PC-9 (cell line): ENCODE results near the gene MYH15. TPM values are rescaled to one million over a fixed set of nuclear protein-coding genes. Genes with fewer than 3 reads are reported as not detected.

Experiments
- BruUV-seq: library from RNA; stranded (reverse); fragments of 400-500 nt; replicated peaks from 2 replicates; lab custom pipeline; 2021; lab: Mats Ljungman, UMichigan
- CTCF ChIA-PET: fragments of 300-600 bp; sonication (Branson Sonifier 250); formaldehyde crosslinking; loops from one replicate; lab custom pipeline; 2022; ENCODE audit warnings: antibody characterized with exemption; lab: Charles Lee
- POLR2A ChIA-PET: fragments of 300-600 bp; sonication (Branson Sonifier 250); formaldehyde crosslinking; loops from one replicate; lab custom pipeline; 2022; ENCODE audit warnings: antibody characterized with exemption; ENCODE audit not compliant: unreplicated experiment; lab: Charles Lee
- DNase-seq, 2 experiments: peaks; one replicate each; pipeline versions ENCODE4 v3.0.0 to v3.0.0-alpha.2; 2015 to 2022; ENCODE audit warnings: mixed read lengths in 1 of 2
- H2AFZ ChIP-seq: fragments of 200-600 bp; sonication (generic); 2 replicates; pipeline ENCODE4 v1.8.1; 2017; ENCODE audit warnings: antibody characterized with exemption
- H3F3A ChIP-seq: fragments of 200-600 bp; sonication (generic); 2 replicates; pipeline ENCODE4 v1.8.1; 2017; ENCODE audit warnings: antibody characterized with exemption, mild to moderate bottlenecking, low read depth; ENCODE audit not compliant: insufficient read depth
- H3K27ac ChIP-seq: fragments of 200-600 bp; sonication (generic); 2 replicates; pipeline ENCODE4 v1.6.1; 2016; ENCODE audit warnings: mixed run types
- H3K27me3 ChIP-seq: fragments of 200-600 bp; sonication (generic); 2 replicates; pipeline ENCODE4 v1.6.1; 2016; ENCODE audit warnings: low read depth, mixed run types; ENCODE audit not compliant: insufficient read depth
- H3K36me3 ChIP-seq: fragments of 200-600 bp; sonication (generic); 2 replicates; pipeline ENCODE4 v1.6.1; 2016; ENCODE audit warnings: low read depth, mixed run types
- H3K4me1 ChIP-seq: fragments of 200-600 bp; sonication (generic); replicated peaks from 2 replicates; pipeline ENCODE4 v1.6.1; 2016; ENCODE audit warnings: mixed run types; ENCODE audit not compliant: insufficient read depth
- H3K4me2 ChIP-seq: fragments of 200-600 bp; sonication (generic); 2 replicates; pipeline ENCODE4 v1.6.1; 2017; ENCODE audit warnings: mixed run types
- H3K4me3 ChIP-seq: fragments of 200-600 bp; sonication (generic); 2 replicates; pipeline ENCODE4 v1.6.1; 2016; ENCODE audit warnings: mixed run types
- H3K79me2 ChIP-seq: fragments of 200-600 bp; sonication (generic); 2 replicates; pipeline ENCODE4 v1.6.1; 2017; ENCODE audit warnings: low read depth, mixed run types
- H3K9me2 ChIP-seq: fragments of 200-600 bp; sonication (generic); 2 replicates; pipeline ENCODE4 v1.8.1; 2017; ENCODE audit warnings: mild to moderate bottlenecking; ENCODE audit not compliant: insufficient read depth
- H3K9me3 ChIP-seq: fragments of 200-600 bp; sonication (generic); 2 replicates; pipeline ENCODE4 v1.8.1; 2016; ENCODE audit warnings: low read depth; ENCODE audit not compliant: insufficient read depth
- H4K20me1 ChIP-seq: fragments of 200-600 bp; sonication (generic); 2 replicates; pipeline ENCODE4 v1.8.1; 2017; ENCODE audit not compliant: insufficient read depth
- EZH2 ChIP-seq: fragments of 200-600 bp; sonication (generic); IDR thresholded peaks from 2 replicates; pipeline ENCODE4 v1.8.0; 2017; ENCODE audit warnings: antibody characterized with exemption, low read depth
- intact Hi-C: fragments of 100-400 bp; cut with micrococcal nuclease; formaldehyde crosslinking; loops from one replicate; pipeline ENCODE4 v1.10.0; 2022; ENCODE audit not compliant: unreplicated experiment
- total RNA-seq: library from RNA; stranded (reverse); gene quantifications from 2 replicates; pipeline ENCODE4 v1.2.3, GENCODE V29; 2021
- TF ChIP-seq, protein P1 (sequence below): fragments of 200-600 bp; sonication (generic); conservative IDR thresholded peaks from 2 replicates; pipeline ENCODE4 v1.6.1; 2017; ENCODE audit warnings: mixed run types, antibody characterized with exemption, mild to moderate bottlenecking, moderate library complexity

MYH15 gene
- total RNA-seq, 1 experiment from 2014 or later, result 2.3 TPM

DNA sequence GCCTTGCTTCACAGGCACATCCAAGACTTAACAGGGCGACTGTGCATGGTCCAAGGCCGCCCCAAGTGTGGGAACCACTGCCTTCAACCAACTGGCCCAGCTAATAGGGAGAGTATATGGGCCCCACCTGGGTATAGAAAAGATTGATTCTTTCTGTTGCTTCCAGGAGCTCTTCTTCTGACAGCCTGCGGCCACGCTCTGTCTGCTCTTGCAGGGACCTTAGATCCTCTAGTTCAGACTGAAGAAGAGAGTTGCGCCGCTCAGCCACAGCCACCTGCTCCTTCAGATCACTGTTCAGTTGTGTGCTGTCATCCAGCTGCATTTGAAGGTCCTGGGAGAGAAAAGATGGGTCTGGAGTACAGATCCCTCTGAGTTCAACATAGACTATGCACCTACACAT is 111.9 kb downstream of the MYH15 start:
- intact Hi-C loops, result no loop called here
- H3F3A ChIP-seq, result no peaks in the 10 kb centered on the region
- H2AFZ ChIP-seq, result no peak overlapping the region
- no peak for DNase-seq
- TF ChIP-seq, protein P1, sequence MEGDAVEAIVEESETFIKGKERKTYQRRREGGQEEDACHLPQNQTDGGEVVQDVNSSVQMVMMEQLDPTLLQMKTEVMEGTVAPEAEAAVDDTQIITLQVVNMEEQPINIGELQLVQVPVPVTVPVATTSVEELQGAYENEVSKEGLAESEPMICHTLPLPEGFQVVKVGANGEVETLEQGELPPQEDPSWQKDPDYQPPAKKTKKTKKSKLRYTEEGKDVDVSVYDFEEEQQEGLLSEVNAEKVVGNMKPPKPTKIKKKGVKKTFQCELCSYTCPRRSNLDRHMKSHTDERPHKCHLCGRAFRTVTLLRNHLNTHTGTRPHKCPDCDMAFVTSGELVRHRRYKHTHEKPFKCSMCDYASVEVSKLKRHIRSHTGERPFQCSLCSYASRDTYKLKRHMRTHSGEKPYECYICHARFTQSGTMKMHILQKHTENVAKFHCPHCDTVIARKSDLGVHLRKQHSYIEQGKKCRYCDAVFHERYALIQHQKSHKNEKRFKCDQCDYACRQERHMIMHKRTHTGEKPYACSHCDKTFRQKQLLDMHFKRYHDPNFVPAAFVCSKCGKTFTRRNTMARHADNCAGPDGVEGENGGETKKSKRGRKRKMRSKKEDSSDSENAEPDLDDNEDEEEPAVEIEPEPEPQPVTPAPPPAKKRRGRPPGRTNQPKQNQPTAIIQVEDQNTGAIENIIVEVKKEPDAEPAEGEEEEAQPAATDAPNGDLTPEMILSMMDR, result no peak
- H4K20me1 ChIP-seq, result no peaks in the 10 kb centered on the region
- CTCF ChIA-PET, result interaction anchor here (0.6 kb wide), 1 partner anchor 553 kb away, joined by 3 read pairs; no protein-coding TSS in a partner anchor
- H3K79me2 ChIP-seq, result no peaks in the 10 kb centered on the region
- POLR2A ChIA-PET, result no interaction called here
- no peak overlapping the region for H3K4me2 ChIP-seq
- H3K9me2 ChIP-seq, result no peaks in the 10 kb centered on the region
- no peaks in the 10 kb centered on the region for H3K4me1 ChIP-seq
- no peaks in the 10 kb centered on the region for H3K27me3 ChIP-seq
- H3K4me3 ChIP-seq, result no peak overlapping the region
- no TSS peak for BruUV-seq
- H3K36me3 ChIP-seq, result no peaks in the 10 kb centered on the region
- no peak overlapping the region for H3K27ac ChIP-seq
- no peaks in the 10 kb centered on the region for H3K9me3 ChIP-seq

DNA sequence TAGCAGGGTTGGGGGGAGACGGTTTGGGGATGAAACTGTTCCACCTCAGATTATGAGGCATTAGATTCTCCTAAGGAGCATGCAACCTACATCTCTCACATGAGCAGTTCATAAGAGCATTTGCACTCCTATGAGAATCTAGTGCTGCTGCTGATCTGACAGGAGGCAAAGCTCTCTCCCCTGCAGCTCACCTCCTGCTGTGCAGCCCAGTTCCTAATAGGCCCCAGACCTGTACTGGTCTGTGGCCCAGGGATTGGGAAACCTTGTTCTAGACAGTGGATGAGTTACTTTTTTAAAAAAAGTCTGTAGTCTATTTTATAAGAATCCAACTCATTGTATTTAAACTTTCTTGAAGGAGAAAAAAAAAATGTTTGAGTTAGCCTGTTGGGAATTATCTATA is 114.1 kb downstream of the MYH15 start:
- H3K36me3 ChIP-seq, result no peaks in the 10 kb centered on the region
- no peaks in the 10 kb centered on the region for H3K79me2 ChIP-seq
- no peak overlapping the region for H2AFZ ChIP-seq
- intact Hi-C loops, result no loop called here
- no peak overlapping the region for H3K27ac ChIP-seq
- H4K20me1 ChIP-seq, result no peaks in the 10 kb centered on the region
- H3K4me1 ChIP-seq, result no peaks in the 10 kb centered on the region
- H3K9me3 ChIP-seq, result no peaks in the 10 kb centered on the region
- TF ChIP-seq, protein P1, result no peak
- TF ChIP-seq EZH2, result no peak
- no peaks in the 10 kb centered on the region for H3K27me3 ChIP-seq
- no peak overlapping the region for H3K4me2 ChIP-seq
- H3K9me2 ChIP-seq, result no peaks in the 10 kb centered on the region
- no peak for DNase-seq
- ChIA-PET POLR2A (no interaction called here), CTCF (no interaction called here)
- H3K4me3 ChIP-seq, result no peak overlapping the region
- no peaks in the 10 kb centered on the region for H3F3A ChIP-seq
- no TSS peak for BruUV-seq

DNA sequence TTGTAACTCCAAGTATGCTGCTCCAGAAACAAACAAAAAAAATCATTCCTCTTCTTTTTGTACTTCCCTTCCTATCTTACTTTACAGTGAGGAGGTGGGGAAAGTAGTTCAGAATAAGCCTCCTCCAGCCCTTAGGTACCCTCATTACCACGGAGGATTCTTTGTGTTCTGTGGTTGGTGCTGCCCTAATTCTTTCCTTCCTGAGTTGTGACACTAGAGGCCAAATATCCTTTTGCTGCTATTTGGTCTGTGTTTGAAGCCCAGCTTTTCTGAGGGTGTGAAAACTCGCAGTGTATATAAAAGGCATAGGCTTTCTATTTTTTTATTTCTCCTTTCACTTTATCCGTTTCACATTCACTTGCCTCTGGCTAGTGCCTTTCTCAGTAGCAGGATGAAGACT is 115.8 kb downstream of the MYH15 start:
- no peaks in the 10 kb centered on the region for H4K20me1 ChIP-seq
- no peak for DNase-seq
- CTCF ChIA-PET, result no interaction called here
- no peaks in the 10 kb centered on the region for H3K9me3 ChIP-seq
- H3K4me3 ChIP-seq, result no peak overlapping the region
- POLR2A ChIA-PET, result no interaction called here
- H3K27ac ChIP-seq, result no peak overlapping the region
- intact Hi-C loops, result no loop called here
- H3F3A ChIP-seq, result no peaks in the 10 kb centered on the region
- no peaks in the 10 kb centered on the region for H3K27me3 ChIP-seq
- no TSS peak for BruUV-seq
- no peaks in the 10 kb centered on the region for H3K36me3 ChIP-seq
- no peak for TF ChIP-seq EZH2
- TF ChIP-seq, protein P1, result no peak
- no peaks in the 10 kb centered on the region for H3K4me1 ChIP-seq
- no peaks in the 10 kb centered on the region for H3K9me2 ChIP-seq
- H3K79me2 ChIP-seq, result no peaks in the 10 kb centered on the region
- no peak overlapping the region for H2AFZ ChIP-seq
- H3K4me2 ChIP-seq, result no peak overlapping the region
